ENCODE results near the gene ANP32A.

Gene ANP32A

GRCh38 chr15:68819495-68820294 lies 1.0 kb downstream of the ANP32A start:
- DNase-seq: no peak

DNA sequence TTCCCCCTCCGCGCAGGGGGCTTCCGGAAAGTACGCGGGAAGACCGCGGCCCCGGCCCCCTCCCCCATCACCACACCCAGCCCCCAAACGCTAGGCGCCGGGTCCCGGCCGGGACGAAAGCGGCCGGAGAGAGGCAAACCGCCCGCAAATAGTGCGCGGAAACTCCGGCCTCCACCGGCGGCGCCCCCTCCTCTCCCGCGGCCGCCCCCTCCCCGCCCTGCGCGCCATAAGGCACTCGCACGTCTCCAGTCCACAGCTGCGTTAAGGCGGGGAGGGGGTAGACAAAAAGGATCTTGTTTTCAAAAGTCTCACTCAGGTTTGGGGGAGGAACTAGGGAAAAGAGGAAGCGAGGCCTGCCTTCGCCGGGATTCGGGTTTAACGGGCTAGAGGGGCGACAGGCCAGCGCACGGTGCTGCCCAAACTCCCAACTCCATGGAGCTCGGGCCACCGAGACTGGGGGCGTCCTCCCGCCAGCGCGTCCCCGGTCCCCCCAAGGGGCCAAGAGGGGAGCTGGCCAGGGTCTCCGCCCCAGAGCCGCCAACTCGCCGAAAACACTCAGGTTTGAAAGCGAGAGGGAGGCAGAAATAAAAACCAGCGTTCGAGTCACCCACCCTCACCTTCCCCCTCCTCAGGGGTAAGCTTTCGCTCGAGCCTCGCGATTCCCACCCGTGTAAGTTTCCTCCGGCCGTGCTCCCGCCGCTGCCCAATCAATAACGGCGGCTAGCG lies 1.8 kb downstream of the ANP32A start:
- DNase-seq: peak; percentile 78

GRCh38 chr15:68818066-68818768 lies 2.5 kb downstream of the ANP32A start:
- DNase-seq: peak; percentile 44

GRCh38 chr15:68817304-68818065 lies 3.2 kb downstream of the ANP32A start:
- peak; percentile 77 for DNase-seq

DNA sequence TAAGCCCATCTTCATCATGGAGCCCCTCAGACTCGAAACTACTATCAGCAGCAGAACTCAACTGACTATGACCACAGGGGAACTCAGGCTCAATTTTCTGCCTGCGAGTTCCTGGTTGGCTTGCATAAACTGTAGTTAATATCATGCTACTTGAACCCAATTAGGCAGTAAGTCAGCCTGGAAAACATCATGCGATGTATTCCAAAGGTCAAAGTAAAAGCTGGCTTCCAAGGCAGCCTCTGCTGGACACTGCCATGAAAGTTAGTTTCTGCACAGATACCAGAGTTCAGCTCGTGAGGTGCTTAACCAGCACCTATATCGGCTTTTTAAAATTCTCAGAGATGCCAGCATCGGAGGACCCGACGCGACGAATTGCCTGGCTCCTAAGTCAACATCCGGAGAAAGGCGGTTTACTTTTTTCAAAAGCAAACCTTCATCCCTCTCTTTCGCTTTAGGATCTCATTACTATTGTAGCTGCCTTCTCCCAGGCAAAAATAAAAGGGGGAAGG lies 3.8 kb downstream of the ANP32A start:
- peak; percentile 46 for DNase-seq

DNA sequence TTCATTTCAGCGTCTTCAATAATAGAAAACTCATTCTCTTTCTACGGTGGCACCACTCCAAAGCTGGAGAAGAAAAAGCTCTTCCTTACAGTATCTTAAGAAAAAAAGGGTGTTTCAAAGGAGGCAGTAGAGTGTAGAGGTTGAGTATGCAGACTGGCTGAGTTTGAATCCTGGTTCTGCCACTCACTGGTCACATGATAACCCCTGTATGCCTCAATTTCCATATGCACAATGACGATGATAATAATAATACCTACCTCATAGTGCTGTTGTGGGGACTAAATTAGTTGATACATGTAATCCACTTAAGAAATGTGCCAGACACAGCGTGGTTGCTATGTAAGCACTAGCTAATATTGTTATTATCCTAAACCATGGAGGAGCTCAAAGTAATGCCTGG lies 4.5 kb downstream of the ANP32A start:
- no peak for DNase-seq

- peak; percentile 46 for DNase-seq
Observed at GRCh38 chr15:68815598-68815997, 5.1 kb downstream of the ANP32A start.

DNA sequence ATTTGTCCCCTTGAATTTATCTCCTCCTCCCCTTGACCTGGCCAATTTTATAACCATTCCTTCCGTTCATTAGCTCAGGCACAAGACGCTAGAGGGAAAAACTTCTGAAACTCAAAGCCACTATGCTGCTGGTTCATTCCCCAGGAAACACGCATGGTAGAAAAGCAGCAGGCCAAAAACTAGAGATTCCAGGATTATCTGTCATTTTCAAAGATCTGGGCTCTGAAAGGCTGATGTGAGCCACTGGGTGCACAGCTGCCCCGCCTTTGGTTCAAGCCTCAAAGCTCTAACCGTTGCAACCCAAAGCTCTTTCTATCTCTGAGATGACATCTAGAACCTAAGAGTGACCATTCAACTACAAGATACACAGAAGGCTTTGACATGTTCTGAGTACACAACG lies 6.1 kb downstream of the ANP32A start:
- DNase-seq: no peak

- DNase-seq: no peak
Observed at GRCh38 chr15:68812597-68813431, 7.9 kb downstream of the ANP32A start.

DNA sequence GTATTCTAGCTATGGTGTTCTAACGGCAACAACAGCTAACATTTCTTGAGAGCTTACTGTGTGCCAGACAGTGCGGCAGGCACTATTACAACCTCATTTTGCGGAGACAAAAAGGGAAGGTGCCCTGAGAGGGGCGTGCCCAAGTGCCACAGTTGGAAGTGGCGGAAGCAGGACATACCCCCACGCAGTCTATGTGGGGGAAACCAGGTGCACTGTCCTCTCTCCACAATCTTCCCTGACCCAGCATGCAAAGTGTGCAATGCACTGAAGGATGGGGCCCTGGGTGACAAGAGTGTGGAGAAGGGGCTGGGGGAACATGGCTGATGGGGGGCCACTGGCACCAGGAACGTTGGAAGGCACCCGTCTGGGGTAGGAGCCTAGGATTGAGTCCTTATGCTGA lies 8.6 kb downstream of the ANP32A start:
- no peak for DNase-seq

DNA sequence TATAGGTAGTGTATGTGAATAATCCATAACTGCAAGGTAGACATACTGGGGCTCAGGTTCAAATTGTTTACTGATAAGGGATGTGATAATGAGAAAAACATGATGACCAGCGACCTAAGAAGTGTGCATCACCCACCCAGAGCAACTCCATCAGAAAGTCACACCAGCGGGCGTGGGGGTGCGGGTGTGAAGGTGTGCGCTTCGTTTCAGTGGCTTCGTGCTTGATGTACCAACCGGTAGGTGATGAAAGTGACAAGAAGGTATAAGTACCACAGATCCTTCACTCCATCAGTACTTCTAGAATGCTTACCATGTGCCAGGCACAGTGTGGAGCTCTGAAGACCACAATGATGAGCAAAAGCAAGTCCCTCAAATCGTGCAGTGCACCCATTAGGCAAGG lies 11.2 kb downstream of the ANP32A start:
- DNase-seq: no peak

DNA sequence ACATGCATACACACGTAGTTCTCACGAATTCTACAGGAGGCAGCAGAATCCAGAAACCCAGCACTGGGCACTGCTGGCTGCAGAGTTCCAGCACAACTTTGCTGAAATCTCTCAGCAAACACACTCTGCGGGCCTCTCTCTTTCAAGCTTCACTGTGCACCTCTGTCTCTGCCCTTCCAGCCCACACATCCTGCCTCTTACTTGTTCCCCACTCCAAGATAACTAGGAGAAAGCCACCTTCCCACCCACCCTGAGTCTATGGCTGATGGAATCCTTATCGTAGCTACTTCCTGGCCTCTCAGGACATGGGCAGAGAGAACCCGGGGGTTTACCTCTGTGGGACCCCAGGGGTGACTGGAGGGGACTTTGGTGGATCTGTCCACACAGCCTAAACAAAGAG lies 11.9 kb downstream of the ANP32A start:
- DNase-seq: no peak

GRCh38 chr15:68808091-68808490 lies 12.6 kb downstream of the ANP32A start:
- no peak for DNase-seq

GRCh38 chr15:68807249-68807648 lies 13.4 kb downstream of the ANP32A start:
- no peak for DNase-seq

DNA sequence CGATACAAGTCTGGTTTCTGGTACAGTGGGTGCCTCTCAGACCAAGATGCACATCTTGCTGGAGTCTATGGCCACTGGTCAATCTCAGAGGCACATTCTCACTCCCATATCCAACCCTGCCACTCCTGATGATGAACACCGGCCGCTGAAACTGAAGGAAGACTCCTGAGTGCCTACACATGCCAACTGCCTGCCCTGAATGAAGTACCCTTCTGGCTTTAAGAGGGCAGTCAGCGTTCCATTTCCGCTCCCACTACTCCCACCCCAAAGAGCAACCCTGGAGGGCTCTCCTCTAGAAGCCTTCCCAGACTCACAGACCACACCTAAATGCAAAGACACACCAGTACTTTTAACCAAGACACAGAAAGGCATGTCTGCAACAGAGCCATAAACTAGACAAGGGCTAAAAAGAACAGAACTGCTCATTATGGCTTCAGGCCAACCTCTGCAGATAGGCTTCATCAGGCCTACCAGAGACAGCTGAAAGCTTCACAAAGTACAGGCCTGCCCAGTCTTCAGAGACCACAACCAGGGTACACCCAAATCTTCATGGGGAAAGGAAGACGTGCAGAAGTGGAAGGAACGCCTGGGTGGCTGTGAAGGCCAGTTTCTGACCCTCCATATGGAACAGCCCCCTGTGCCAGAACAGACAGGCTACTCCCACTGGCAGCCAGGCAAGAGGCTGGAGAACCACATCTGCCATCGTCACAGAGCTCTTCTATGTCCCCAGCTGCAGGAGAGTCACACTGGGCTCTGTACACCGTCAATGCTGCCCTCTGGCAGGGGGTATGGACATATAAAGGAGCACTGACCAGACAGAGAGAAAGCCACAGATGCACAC lies 14.3 kb downstream of the ANP32A start:
- DNase-seq: no peak

DNA sequence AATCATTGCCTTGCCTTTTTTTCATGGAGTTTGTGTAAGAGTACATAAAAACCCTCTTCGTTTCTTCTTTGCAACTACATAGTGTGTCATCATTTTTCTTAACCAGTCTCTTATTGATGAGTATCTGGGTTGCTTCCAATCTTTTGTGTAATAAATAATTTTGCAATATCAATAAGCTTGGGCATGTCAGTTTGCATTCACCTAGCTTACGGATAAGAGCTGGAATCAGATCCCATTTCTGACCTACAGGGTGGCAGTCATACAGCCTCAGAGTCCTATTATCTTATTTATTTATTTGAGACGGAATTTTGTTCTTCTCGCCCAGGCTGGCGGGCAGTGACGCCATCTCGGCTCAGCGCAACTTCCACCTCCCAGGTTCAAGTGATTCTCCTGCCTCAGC lies 18.3 kb downstream of the ANP32A start:
- no peak for DNase-seq

- no peak for DNase-seq
Observed at GRCh38 chr15:68801572-68802148, 19.0 kb downstream of the ANP32A start.

DNA sequence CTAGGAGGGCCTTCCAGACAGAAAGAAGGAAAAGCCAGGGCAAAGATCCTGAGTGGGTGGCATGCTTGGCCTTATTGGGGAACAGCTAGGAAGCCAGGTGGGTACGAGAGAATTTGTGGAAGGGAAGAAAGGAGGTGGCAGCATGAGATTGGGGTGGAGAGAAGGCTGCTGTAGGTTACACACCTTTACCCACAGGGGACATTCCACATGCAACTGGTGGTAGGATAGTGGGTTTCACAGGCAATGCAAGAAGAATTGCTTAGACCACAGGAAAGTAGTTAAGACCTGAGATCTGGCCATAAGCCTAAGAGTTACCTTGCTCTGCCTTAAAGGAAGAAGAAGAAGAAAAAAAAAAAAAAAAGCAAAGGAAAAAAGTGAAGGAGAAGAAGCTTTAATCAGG lies 19.8 kb downstream of the ANP32A start:
- no peak for DNase-seq

- DNase-seq: peak; percentile 47
Observed at GRCh38 chr15:68798346-68799094, 22.2 kb downstream of the ANP32A start.
